H1 (cell line): ENCODE results near the gene SCYL1. TPM values are rescaled to one million over a fixed set of nuclear protein-coding genes. Genes with fewer than 3 reads are reported as not detected.

Source experiments
- EZH2 ChIP-seq: fragments of 200-600 bp; sonication (generic); IDR thresholded peaks from 2 replicates; pipeline ENCODE4 v1.7.1; 2012; ENCODE audit warnings: low read depth, mild to moderate bottlenecking, moderate library complexity, low read length, inconsistent platforms; ENCODE audit not compliant: severe bottlenecking
- polyA plus RNA-seq, 7 experiments: library from polyadenylated mRNA; depleted of rRNA in 3 of 7; stranded (reverse) in 5 of 7; unstranded in 2 of 7; fragments of >200 nt in 5 of 7; fragments of 200-250 nt in 2 of 7; gene quantifications; 1 replicate in 5 of 7; 2 replicates in 1 of 7; 4 replicates in 1 of 7; pipeline versions ENCODE4 v1.2.1 to v1.2.3, GENCODE V29; 2011 to 2013; ENCODE audit warnings: missing spikeins in 2 of 7, mixed read lengths in 2 of 7
- total RNA-seq: library from RNA; stranded (reverse); fragmentation: NEBNext Ultra II Directional; extraction: Animal tissue kit (Norgen Biotek cat#: 25700); gene quantifications from 2 replicates; pipeline ENCODE4 v1.2.1, GENCODE V29; 2021

Gene SCYL1
- total and polyA plus RNA-seq, 2 of the 8 experiments (the other 6 are each of a cell fraction or from before 2014, with no cell fraction given): 59.8 to 77.7 TPM

DNA sequence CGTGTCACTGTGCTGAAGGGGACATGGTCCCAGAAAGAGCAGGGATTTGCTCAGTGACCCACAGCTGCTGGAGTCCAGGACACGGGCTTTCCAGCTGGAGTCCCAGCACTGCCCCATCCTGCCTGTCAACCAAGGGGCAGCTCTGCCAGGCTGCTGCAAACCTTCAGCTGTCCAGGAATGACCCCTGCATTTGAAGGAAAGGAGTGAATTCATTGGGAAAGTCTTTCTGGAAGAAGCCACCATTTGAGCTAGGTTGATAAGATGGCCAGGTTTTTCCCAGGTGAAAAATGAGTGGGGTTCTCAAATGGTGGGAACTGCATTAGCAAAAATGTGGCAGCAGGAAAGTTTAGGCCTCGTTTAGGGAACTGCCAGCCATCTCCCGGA lies 61.4 kb downstream of the SCYL1 start (continued):
- no peak for TF ChIP-seq EZH2
